Parathyroid adenoma (tissue), 2 donors: ENCODE measurements around the gene SIAH1.
"Not testable (repeated sequence)": the region's sequence is repeated elsewhere in the genome, so short reads cannot be mapped to it uniquely, and the experiment has no call there.

Experiments
- H2AFZ ChIP-seq: fragments of 300-600 bp; sonication (generic); one replicate; pipeline ENCODE4 v1.7.0; 2017; ENCODE audit warnings: antibody characterized with exemption, mild to moderate bottlenecking
- H3K27ac ChIP-seq: fragments of 300-600 bp; sonication (generic); one replicate; pipeline ENCODE4 v1.7.0; 2017
- H3K27me3 ChIP-seq: fragments of 300-600 bp; sonication (generic); one replicate; pipeline ENCODE4 v1.7.0; 2017; ENCODE audit warnings: low read length; ENCODE audit not compliant: control insufficient read depth, insufficient read depth
- H3K36me3 ChIP-seq: fragments of 300-600 bp; sonication (generic); one replicate; pipeline ENCODE4 v1.7.0; 2017; ENCODE audit warnings: low read length; ENCODE audit not compliant: control insufficient read depth, insufficient read depth
- H3K4me1 ChIP-seq: fragments of 300-600 bp; sonication (generic); one replicate; pipeline ENCODE4 v1.7.0; 2017; ENCODE audit warnings: control low read depth
- H3K4me2 ChIP-seq: fragments of 300-600 bp; sonication (generic); one replicate; pipeline ENCODE4 v1.7.0; 2017; ENCODE audit warnings: low read length
- H3K4me3 ChIP-seq: fragments of 300-600 bp; sonication (generic); one replicate; pipeline ENCODE4 v1.7.0; 2017; ENCODE audit warnings: low read depth, low read length
- H3K79me2 ChIP-seq: fragments of 300-600 bp; sonication (generic); one replicate; pipeline ENCODE4 v1.7.0; 2017; ENCODE audit warnings: control low read depth
- H3K9ac ChIP-seq: fragments of 300-600 bp; sonication (generic); one replicate; pipeline ENCODE4 v1.7.0; 2017; ENCODE audit warnings: mild to moderate bottlenecking
- H3K9me3 ChIP-seq: fragments of 300-600 bp; sonication (generic); one replicate; pipeline ENCODE4 v1.7.0; 2017; ENCODE audit warnings: low read length; ENCODE audit not compliant: control insufficient read depth
- CTCF ChIP-seq: fragments of 300-600 bp; sonication (generic); IDR thresholded peaks from one replicate; pipeline ENCODE4 v1.7.0; 2017; ENCODE audit warnings: antibody characterized with exemption, mild to moderate bottlenecking
- donor health status: primary hyperparathyroidism.

The SIAH1 gene

DNA sequence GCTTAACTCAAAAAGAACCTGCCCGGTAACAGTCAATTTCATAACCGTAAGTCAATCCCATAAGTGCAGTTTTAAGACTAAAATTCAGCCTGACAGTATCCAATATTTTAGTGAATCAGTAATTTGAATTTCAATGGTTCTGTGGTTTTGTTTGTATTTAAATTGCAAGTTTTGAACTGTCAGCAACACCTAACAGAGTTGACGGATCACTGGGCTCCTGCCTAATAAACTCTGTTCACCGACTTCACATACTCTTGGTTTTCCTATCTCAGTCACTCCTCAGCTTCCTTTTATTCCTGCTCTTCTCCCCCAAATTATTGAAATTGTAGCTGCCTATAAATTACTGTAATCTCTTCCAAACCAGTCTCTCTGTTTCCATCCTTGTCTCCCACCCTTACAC is 12.5 kb downstream of the SIAH1 start:
- Histone ChIP-seq H3K79me2 (peaks cover 64% of the 10 kb centered on the region), H2AFZ (no peak overlapping the region), H3K27ac (no peak overlapping the region), H3K9ac (no peak overlapping the region), H3K4me2 (no peak overlapping the region), H3K9me3 (no peaks in the 10 kb centered on the region), H3K4me1 (peaks cover 14% of the 10 kb centered on the region), H3K4me3 (no peak overlapping the region), H3K27me3 (no peaks in the 10 kb centered on the region), H3K36me3 (no peaks in the 10 kb centered on the region)
- no peak for TF ChIP-seq CTCF

DNA sequence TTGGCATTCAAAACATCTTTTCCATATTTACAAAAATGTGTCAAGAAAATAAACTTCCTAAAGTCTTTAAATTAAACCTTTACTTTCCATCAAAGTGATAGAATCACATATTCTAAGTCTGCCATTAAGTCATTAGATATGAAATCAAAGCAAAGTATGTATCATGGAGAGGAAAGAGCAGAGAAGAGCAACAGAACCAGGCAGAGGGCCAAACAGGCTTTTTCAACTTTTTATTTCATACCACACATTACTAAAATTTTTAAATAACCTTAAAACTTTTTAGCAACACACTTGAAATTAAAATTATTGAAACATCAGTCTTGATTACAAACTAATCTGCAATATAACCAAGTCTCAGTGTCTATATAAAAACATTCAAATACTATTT is 13.8 kb downstream of the SIAH1 start:
- Histone ChIP-seq H3K4me1 (peaks cover 17% of the 10 kb centered on the region), H3K79me2 (peaks cover 53% of the 10 kb centered on the region), H3K4me2 (no peak overlapping the region), H3K9me3 (no peaks in the 10 kb centered on the region), H3K4me3 (no peak overlapping the region), H3K9ac (no peak overlapping the region), H3K36me3 (no peaks in the 10 kb centered on the region), H3K27ac (no peak overlapping the region), H2AFZ (no peak overlapping the region), H3K27me3 (no peaks in the 10 kb centered on the region)
- TF ChIP-seq CTCF = no peak

GRCh38 chr16:48370668-48371392 is 14.4 kb downstream of the SIAH1 start:
- H3K9ac ChIP-seq, H3K4me2 ChIP-seq, H3K4me3 ChIP-seq, H3K27me3 ChIP-seq, H3K27ac ChIP-seq, H3K36me3 ChIP-seq, H3K9me3 ChIP-seq, H2AFZ ChIP-seq: not testable (repeated sequence)
- H3K4me1 ChIP-seq = peaks cover 19% of the 10 kb centered on the region
- H3K79me2 ChIP-seq = peaks cover 54% of the 10 kb centered on the region

DNA sequence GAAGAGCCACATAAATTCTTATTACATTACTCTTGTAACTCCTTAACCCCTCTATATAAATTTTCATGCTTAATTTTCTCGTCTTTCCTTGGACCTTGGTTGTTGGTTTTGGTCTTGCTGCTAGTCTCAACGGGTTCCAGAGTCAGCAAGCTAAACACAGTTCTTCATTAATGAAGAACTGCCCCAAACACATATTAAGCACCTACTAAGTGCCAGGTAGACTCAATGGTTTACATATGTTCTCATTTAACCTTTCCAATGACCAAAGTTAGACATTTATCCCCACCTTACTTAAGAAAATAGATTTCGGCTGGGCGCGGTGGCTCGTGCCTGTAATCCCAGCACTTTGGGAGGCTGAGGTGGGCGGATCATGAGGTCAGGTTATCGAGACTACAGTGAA is 15.0 kb downstream of the SIAH1 start:
- Histone ChIP-seq H3K4me1 (peaks cover 22% of the 10 kb centered on the region), H2AFZ (no peak overlapping the region), H3K9me3 (no peaks in the 10 kb centered on the region), H3K4me3 (no peak overlapping the region), H3K4me2 (no peak overlapping the region), H3K36me3 (no peaks in the 10 kb centered on the region), H3K27me3 (no peaks in the 10 kb centered on the region), H3K9ac (no peak overlapping the region), H3K27ac (no peak overlapping the region), H3K79me2 (peaks cover 48% of the 10 kb centered on the region)
- TF ChIP-seq CTCF = no peak

GRCh38 chr16:48369765-48370164 is 15.4 kb downstream of the SIAH1 start:
- Histone ChIP-seq H3K36me3 (no peaks in the 10 kb centered on the region), H2AFZ (no peak overlapping the region), H3K9ac (no peak overlapping the region), H3K27me3 (no peaks in the 10 kb centered on the region), H3K4me1 (peaks cover 25% of the 10 kb centered on the region), H3K4me2 (no peak overlapping the region), H3K9me3 (no peaks in the 10 kb centered on the region), H3K79me2 (peaks cover 44% of the 10 kb centered on the region), H3K27ac (no peak overlapping the region), H3K4me3 (no peak overlapping the region)
- no peak for TF ChIP-seq CTCF
